Measurements from ENCODE around the gene ATP11A. TPM values are rescaled to one million over a fixed set of nuclear protein-coding genes. Genes with fewer than 3 reads are reported as not detected.

Gene ATP11A
- total and polyA plus RNA-seq, 2 experiments from 2014 or later = 12.3 to 52.6 TPM

DNA sequence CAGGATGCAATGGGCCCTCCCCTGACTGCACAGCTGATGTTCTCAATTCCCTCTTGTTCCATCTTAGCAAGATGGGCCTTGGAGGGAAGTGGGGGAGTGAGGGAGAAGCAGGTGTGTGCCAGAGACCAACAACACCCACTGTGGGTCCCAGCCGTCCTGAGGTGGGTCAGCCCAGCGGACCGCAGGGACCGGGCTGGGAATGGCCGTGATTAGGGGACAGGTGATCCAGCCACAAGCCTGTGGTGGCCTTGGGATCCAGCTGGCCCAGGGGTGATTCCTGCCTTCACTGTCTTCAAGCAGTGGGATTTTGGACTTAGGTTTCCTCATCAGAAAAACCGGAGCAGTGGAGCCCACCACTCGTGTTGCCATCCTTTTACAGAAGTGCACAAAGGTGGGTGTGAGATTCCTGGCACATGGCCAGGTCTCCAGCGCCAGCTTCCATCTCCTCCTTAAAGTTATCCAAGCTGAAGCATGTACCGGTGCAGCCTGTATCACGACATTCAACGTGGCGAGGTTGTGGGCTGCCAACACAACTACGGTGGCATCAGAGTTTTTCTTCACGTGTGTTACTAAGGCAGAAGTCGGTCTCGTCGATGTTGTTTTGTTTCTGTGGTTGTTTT lies 9.0 kb upstream of the ATP11A start:
- H4K20me1 ChIP-seq (replicated peaks; ENCODE audit: insufficient read depth) = no peaks in the 10 kb centered on the region
- H2AFZ ChIP-seq = no peak overlapping the region
- Mint-ChIP-seq H3K27me3 (ENCODE audit: insufficient read depth, low read depth, poor library complexity) (peaks cover 9% of the 10 kb centered on the region), H3K9me3 (peaks cover 13% of the 10 kb centered on the region; the same call in 2 of the 3 replicates), H3K27ac (no peak overlapping the region), H3K4me3 (no peak overlapping the region), H3K4me1 (peaks cover 4% of the 10 kb centered on the region), H3K36me3 (ENCODE audit: low read depth) (0 out of 3 replicates have a peak, but pooled peaks cover 6% of the 10 kb centered on the region)
- H3K9me2 ChIP-seq (ENCODE audit: insufficient read depth) = no peaks in the 10 kb centered on the region
- no peaks in the 10 kb centered on the region for H3K36me3 ChIP-seq (ENCODE audit: insufficient read depth)
- TF ChIP-seq EZH2 (IDR thresholded peaks at IDR 0.05; ENCODE audit: low read depth, unreplicated experiment) = no peak
- no peak for TF ChIP-seq ZNF331 (CRISPR knock-in tag; IDR thresholded peaks at IDR 0.05; ENCODE audit: low read depth)
- no peak for TF ChIP-seq ZNF114 (CRISPR knock-in tag; IDR thresholded peaks at IDR 0.05)
- no peak for TF ChIP-seq STAT1 (IDR thresholded peaks at IDR 0.05; ENCODE audit: unreplicated experiment)
- TF ChIP-seq JUNB (IDR thresholded peaks at IDR 0.05; ENCODE audit: unreplicated experiment) = no peak
- TF ChIP-seq, protein P1, sequence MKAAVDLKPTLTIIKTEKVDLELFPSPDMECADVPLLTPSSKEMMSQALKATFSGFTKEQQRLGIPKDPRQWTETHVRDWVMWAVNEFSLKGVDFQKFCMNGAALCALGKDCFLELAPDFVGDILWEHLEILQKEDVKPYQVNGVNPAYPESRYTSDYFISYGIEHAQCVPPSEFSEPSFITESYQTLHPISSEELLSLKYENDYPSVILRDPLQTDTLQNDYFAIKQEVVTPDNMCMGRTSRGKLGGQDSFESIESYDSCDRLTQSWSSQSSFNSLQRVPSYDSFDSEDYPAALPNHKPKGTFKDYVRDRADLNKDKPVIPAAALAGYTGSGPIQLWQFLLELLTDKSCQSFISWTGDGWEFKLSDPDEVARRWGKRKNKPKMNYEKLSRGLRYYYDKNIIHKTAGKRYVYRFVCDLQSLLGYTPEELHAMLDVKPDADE (IDR thresholded peaks at IDR 0.05) = no peak
- TF ChIP-seq, protein P2, sequence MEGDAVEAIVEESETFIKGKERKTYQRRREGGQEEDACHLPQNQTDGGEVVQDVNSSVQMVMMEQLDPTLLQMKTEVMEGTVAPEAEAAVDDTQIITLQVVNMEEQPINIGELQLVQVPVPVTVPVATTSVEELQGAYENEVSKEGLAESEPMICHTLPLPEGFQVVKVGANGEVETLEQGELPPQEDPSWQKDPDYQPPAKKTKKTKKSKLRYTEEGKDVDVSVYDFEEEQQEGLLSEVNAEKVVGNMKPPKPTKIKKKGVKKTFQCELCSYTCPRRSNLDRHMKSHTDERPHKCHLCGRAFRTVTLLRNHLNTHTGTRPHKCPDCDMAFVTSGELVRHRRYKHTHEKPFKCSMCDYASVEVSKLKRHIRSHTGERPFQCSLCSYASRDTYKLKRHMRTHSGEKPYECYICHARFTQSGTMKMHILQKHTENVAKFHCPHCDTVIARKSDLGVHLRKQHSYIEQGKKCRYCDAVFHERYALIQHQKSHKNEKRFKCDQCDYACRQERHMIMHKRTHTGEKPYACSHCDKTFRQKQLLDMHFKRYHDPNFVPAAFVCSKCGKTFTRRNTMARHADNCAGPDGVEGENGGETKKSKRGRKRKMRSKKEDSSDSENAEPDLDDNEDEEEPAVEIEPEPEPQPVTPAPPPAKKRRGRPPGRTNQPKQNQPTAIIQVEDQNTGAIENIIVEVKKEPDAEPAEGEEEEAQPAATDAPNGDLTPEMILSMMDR (conservative IDR thresholded peaks at IDR 0.05; ENCODE audit: low read depth in 2 of 2) = no peak
- no peak for TF ChIP-seq POLR2AphosphoS5 (IDR thresholded peaks at IDR 0.05; ENCODE audit: low read depth)
- TF ChIP-seq CREB1 (CRISPR knock-in tag; IDR thresholded peaks at IDR 0.05; ENCODE audit: low read depth) = no peak
- no peak overlapping the region for H3K4me2 ChIP-seq
- no peaks in the 10 kb centered on the region for H3F3A ChIP-seq (replicated peaks; ENCODE audit: low read depth)
- no peak overlapping the region for H3K27ac ChIP-seq (ENCODE audit: low read depth)
- no peaks in the 10 kb centered on the region for H3K79me2 ChIP-seq (replicated peaks; ENCODE audit: insufficient read depth)
- DNase-seq (ENCODE audit: low spot score) (no peak), ATAC-seq (no peak)
- H3K4me1 ChIP-seq (ENCODE audit: insufficient read depth) = no peaks in the 10 kb centered on the region
- no peak overlapping the region for H3K4me3 ChIP-seq
- H3K27me3 ChIP-seq (ENCODE audit: insufficient read depth) = no peaks in the 10 kb centered on the region

DNA sequence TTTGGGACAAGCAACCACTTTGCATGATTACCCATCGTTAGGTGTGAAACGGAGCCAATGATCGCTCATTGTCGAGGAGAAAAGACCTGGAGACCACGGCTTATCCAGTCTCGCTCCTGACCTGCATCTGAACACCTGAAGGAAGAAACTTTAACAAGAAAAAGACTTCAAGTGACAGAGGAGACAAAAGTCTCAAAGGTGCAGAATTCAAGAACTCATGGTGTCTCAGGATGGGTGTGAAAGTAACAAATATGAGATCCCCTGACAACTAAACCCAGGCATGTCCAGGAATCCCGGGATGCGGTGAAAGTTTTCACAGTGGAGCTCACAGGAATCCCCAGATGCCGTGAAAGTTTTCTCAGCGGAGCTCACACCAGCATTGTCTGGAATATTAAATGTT lies 6.3 kb upstream of the ATP11A start:
- Histone ChIP-seq H3F3A (replicated peaks; ENCODE audit: low read depth) (0 out of 2 replicates have a peak, but pooled peaks cover 1% of the 10 kb centered on the region), H3K27ac (ENCODE audit: low read depth) (no peak overlapping the region), H3K4me2 (no peak overlapping the region), H3K79me2 (replicated peaks; ENCODE audit: insufficient read depth) (no peaks in the 10 kb centered on the region), H2AFZ (no peak overlapping the region), H3K36me3 (ENCODE audit: insufficient read depth) (no peaks in the 10 kb centered on the region), H4K20me1 (replicated peaks; ENCODE audit: insufficient read depth) (no peaks in the 10 kb centered on the region), H3K27me3 (ENCODE audit: insufficient read depth) (no peaks in the 10 kb centered on the region), H3K4me3 (no peak overlapping the region), H3K9me2 (ENCODE audit: insufficient read depth) (no peaks in the 10 kb centered on the region), H3K4me1 (ENCODE audit: insufficient read depth) (peaks cover 4% of the 10 kb centered on the region; the same call in 1 of the 2 replicates)
- Mint-ChIP-seq H3K27me3 (ENCODE audit: insufficient read depth, low read depth, poor library complexity) (peaks cover 9% of the 10 kb centered on the region), H3K4me1 (peaks cover 12% of the 10 kb centered on the region), H3K36me3 (ENCODE audit: low read depth) (peaks cover 3% of the 10 kb centered on the region; the same call in 1 of the 3 replicates), H3K27ac (no peak overlapping the region), H3K9me3 (peaks cover 9% of the 10 kb centered on the region; the same call in 2 of the 3 replicates), H3K4me3 (no peak overlapping the region)
- ATAC-seq (no peak), DNase-seq (ENCODE audit: low spot score) (no peak)
- no peak for TF ChIP-seq STAT1 (IDR thresholded peaks at IDR 0.05; ENCODE audit: unreplicated experiment)
- no peak for TF ChIP-seq EZH2phosphoT487 (IDR thresholded peaks at IDR 0.05; ENCODE audit: unreplicated experiment)
- TF ChIP-seq, protein P2 (conservative IDR thresholded peaks at IDR 0.05; ENCODE audit: low read depth in 2 of 2) = no peak
- TF ChIP-seq, protein P3, sequence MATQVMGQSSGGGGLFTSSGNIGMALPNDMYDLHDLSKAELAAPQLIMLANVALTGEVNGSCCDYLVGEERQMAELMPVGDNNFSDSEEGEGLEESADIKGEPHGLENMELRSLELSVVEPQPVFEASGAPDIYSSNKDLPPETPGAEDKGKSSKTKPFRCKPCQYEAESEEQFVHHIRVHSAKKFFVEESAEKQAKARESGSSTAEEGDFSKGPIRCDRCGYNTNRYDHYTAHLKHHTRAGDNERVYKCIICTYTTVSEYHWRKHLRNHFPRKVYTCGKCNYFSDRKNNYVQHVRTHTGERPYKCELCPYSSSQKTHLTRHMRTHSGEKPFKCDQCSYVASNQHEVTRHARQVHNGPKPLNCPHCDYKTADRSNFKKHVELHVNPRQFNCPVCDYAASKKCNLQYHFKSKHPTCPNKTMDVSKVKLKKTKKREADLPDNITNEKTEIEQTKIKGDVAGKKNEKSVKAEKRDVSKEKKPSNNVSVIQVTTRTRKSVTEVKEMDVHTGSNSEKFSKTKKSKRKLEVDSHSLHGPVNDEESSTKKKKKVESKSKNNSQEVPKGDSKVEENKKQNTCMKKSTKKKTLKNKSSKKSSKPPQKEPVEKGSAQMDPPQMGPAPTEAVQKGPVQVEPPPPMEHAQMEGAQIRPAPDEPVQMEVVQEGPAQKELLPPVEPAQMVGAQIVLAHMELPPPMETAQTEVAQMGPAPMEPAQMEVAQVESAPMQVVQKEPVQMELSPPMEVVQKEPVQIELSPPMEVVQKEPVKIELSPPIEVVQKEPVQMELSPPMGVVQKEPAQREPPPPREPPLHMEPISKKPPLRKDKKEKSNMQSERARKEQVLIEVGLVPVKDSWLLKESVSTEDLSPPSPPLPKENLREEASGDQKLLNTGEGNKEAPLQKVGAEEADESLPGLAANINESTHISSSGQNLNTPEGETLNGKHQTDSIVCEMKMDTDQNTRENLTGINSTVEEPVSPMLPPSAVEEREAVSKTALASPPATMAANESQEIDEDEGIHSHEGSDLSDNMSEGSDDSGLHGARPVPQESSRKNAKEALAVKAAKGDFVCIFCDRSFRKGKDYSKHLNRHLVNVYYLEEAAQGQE (IDR thresholded peaks at IDR 0.05; ENCODE audit: unreplicated experiment) = no peak
- TF ChIP-seq, protein P1 (IDR thresholded peaks at IDR 0.05) = no peak
- TF ChIP-seq CREB1 (CRISPR knock-in tag; IDR thresholded peaks at IDR 0.05; ENCODE audit: low read depth) = no peak
- no peak for TF ChIP-seq POLR2AphosphoS5 (IDR thresholded peaks at IDR 0.05; ENCODE audit: low read depth)

All from GM23338 (cell line).